Lung (tissue), 12 donors: Measurements from ENCODE around the gene CNNM4. TPM values are rescaled to one million over a fixed set of nuclear protein-coding genes. Genes with fewer than 3 reads are reported as not detected.

Experiments
- ATAC-seq: fragments of 200-7000 bp; cut with Tn5 transposase; one replicate; pipeline ENCODE4 v1.9.1; 2020; ENCODE audit warnings: moderate number of reproducible peaks; ENCODE audit not compliant: insufficient read depth, low FRiP score
- DNase-seq, 3 donors: peaks; one replicate each; pipeline ENCODE4 v3.0.0-alpha.2; 2013 to 2017
- H3K27ac ChIP-seq, 2 donors: one replicate each; pipeline ENCODE4 v1.5.1; 2013; ENCODE audit warnings: mild to moderate bottlenecking in 2 of 2, moderate library complexity in 2 of 2, control low read depth in 1 of 2, inconsistent platforms in 1 of 2, low read depth in 1 of 2, low read length in 1 of 2
- H3K27me3 ChIP-seq, 3 donors: one replicate each; pipeline ENCODE4 v1.5.1; 2013; ENCODE audit warnings: low read length in 2 of 3; ENCODE audit not compliant: control insufficient read depth in 3 of 3, insufficient read depth in 3 of 3
- H3K36me3 ChIP-seq, 4 donors: one replicate each; pipeline ENCODE4 v1.5.1; 2013; ENCODE audit warnings: low read length in 4 of 4, mild to moderate bottlenecking in 1 of 4, moderate library complexity in 1 of 4; ENCODE audit not compliant: control insufficient read depth in 4 of 4, insufficient read depth in 4 of 4
- H3K4me1 ChIP-seq, 5 donors: one replicate each; pipeline ENCODE4 v1.5.1; 2013; ENCODE audit warnings: low read length in 5 of 5, mild to moderate bottlenecking in 2 of 5, moderate library complexity in 1 of 5; ENCODE audit not compliant: control insufficient read depth in 5 of 5, insufficient read depth in 5 of 5
- H3K4me3 ChIP-seq: one replicate; pipeline ENCODE4 v1.5.1; 2013; ENCODE audit warnings: mild to moderate bottlenecking, control low read depth, moderate library complexity
- H3K9ac ChIP-seq, 2 donors: one replicate each; pipeline ENCODE4 v1.5.1; 2013; ENCODE audit warnings: low read length in 2 of 2, control low read depth in 1 of 2; ENCODE audit not compliant: insufficient read depth in 1 of 2
- H3K9me3 ChIP-seq, 4 donors: one replicate each; pipeline ENCODE4 v1.5.1; 2013; ENCODE audit warnings: low read length in 3 of 4, mild to moderate bottlenecking in 1 of 4, moderate library complexity in 1 of 4; ENCODE audit not compliant: control insufficient read depth in 4 of 4, insufficient read depth in 3 of 4
- WGBS, 2 donors: extraction: QIAGEN DNeasy Blood & Tissue Kit; methylation state at CpG; one replicate each; pipeline ENCODE4 v1.1.7; 2013; 5-methylcytosine and 5-hydroxymethylcytosine counted together
- polyA plus RNA-seq, 2 donors: library from polyadenylated mRNA; stranded (reverse); fragments of 200-250 nt; gene quantifications; one replicate each; pipeline ENCODE4 v1.2.1, GENCODE V29; 2013
- total RNA-seq, 2 donors: library from RNA; depleted of rRNA in 1 of 2; stranded (reverse); fragments of >200 nt in 1 of 2; gene quantifications; one replicate each; pipeline ENCODE4 v1.2.1, GENCODE V29; 2014 to 2021
- TF ChIP-seq, protein P1 (sequence below): IDR thresholded peaks from 2 replicates; pipeline ENCODE4 v1.5.1; 2012; ENCODE audit warnings: mild to moderate bottlenecking; ENCODE audit errors: control extremely low read depth, extremely low read depth
- donor health status: control.
- donor health status: control.
- donor health status: Bipolar disorder and iron deficiency.
- donor health status: healthy.
- donor health status: DM: yes; HTN: yes; CAD: no.

CNNM4 gene
- total and polyA plus RNA-seq, 4 donors: 4.0 to 19.8 (median 12.3) TPM

DNA sequence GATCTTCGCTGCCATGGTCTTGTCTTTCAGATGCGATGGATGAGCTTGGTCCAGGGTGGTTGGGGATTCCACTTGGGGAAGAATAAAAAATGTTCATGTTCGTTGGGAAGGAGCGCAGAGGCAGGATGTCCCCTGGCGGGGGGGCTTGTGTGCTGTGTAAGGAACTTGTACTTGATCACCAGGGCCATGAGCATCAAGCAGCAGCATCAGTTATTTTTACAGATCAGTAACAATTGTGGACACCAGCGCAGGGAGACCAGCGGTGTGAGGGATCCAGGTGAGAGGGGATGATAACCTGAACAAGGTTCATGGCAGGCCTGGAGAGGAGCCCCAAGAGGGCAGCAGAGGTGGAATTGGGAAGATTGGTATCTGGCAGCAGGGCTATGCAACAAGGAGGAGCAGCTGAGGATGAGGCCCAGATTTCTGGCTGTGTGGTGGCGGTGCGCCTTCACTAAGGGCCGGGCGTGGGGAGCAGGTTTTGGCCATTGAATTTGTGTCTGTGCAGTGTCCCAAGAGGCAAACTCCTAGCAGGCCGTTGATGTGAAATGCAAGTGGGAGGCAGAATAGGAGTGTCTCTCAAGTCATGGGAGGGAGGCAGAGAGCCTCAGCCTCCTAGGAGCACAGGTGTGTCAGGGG lies 59.3 kb downstream of the CNNM4 start:
- no peak for DNase-seq
- H3K27me3 ChIP-seq: no peaks in the 10 kb centered on the region
- H3K4me3 ChIP-seq: no peak overlapping the region
- peaks cover 8 to 44% (median 26%) of the 10 kb centered on the region in 5 donors for H3K4me1 ChIP-seq
- H3K36me3 ChIP-seq: peaks cover 0 to 17% (median 11%) of the 10 kb centered on the region in 4 donors
- TF ChIP-seq, protein P1, sequence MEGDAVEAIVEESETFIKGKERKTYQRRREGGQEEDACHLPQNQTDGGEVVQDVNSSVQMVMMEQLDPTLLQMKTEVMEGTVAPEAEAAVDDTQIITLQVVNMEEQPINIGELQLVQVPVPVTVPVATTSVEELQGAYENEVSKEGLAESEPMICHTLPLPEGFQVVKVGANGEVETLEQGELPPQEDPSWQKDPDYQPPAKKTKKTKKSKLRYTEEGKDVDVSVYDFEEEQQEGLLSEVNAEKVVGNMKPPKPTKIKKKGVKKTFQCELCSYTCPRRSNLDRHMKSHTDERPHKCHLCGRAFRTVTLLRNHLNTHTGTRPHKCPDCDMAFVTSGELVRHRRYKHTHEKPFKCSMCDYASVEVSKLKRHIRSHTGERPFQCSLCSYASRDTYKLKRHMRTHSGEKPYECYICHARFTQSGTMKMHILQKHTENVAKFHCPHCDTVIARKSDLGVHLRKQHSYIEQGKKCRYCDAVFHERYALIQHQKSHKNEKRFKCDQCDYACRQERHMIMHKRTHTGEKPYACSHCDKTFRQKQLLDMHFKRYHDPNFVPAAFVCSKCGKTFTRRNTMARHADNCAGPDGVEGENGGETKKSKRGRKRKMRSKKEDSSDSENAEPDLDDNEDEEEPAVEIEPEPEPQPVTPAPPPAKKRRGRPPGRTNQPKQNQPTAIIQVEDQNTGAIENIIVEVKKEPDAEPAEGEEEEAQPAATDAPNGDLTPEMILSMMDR: no peak
- WGBS, 2 donors: 89 to 93% methylated on average over 12 of the region's 12 CpGs
- H3K9me3 ChIP-seq: no peaks in the 10 kb centered on the region
- no peak overlapping the region for H3K27ac ChIP-seq
- ATAC-seq: no peak
- no peak overlapping the region for H3K9ac ChIP-seq

DNA sequence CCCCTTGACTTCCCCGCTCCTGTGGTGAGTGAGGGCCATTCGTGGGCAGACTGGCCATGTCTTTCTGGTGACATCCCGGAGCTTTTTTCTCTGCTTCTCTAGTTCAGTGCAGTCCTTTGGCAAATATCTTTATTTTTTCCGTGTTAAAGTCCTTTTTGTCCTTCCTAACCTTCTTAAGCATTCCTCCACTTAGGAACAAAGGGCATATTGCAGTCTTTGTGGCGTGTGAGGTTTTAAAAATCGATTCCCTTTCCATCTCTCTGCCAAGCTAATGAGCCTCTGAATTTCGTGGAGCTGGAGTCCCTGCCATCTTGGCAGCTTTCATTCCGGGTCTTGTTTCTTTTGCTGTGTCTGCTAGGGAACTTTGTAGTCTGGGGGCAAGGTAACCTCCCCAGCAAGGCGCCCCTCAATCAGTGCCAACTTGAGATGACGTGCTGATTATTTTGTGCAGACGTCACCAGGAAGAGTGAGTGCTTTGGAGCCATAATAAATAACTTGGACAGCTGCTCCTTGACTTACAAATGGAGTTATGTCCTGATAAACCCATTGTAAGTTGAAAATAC lies 60.5 kb downstream of the CNNM4 start:
- H3K9me3 ChIP-seq: no peaks in the 10 kb centered on the region
- ATAC-seq (no peak), DNase-seq (no peak)
- TF ChIP-seq, protein P1: no peak
- 81 to 85% methylated on average over 11 of the region's 11 CpGs for WGBS, 2 donors
- H3K27me3 ChIP-seq: no peaks in the 10 kb centered on the region
- H3K36me3 ChIP-seq: peaks cover 0 to 23% (median 13%) of the 10 kb centered on the region in 4 donors
- no peak overlapping the region for H3K27ac ChIP-seq
- no peak overlapping the region for H3K4me3 ChIP-seq
- peaks cover 8 to 39% (median 26%) of the 10 kb centered on the region in 5 donors for H3K4me1 ChIP-seq
- H3K9ac ChIP-seq: no peak overlapping the region

DNA sequence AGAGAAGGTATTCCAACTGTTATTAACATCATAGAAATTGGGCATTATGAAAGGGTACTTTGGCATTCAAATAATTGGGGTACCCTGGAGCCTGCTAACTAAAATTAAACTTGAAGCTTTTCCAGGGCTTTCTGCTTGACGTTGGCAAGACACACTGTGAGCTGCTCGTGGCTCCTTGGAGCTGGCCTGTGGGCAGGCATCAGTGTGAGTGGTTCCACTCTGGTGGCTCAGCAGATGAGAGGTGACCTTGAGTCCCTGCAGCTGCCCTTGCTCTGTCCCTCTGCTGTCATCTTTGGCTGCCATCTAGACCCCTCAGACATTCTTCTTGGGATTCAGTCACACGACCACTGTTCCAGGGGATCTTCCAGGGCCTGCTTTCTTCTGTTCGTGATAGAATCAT lies 62.1 kb downstream of the CNNM4 start:
- ATAC-seq (no peak), DNase-seq (no peak)
- 75 to 87% methylated on average over 4 of the region's 4 CpGs for WGBS, 2 donors
- H3K27me3 ChIP-seq: no peaks in the 10 kb centered on the region
- no peak overlapping the region for H3K9ac ChIP-seq
- H3K4me1 ChIP-seq: peaks cover 3 to 29% (median 19%) of the 10 kb centered on the region in 5 donors
- H3K9me3 ChIP-seq: no peaks in the 10 kb centered on the region
- H3K36me3 ChIP-seq: peaks cover 0 to 34% (median 22%) of the 10 kb centered on the region in 4 donors
- H3K27ac ChIP-seq: no peak overlapping the region
- TF ChIP-seq, protein P1: no peak
- H3K4me3 ChIP-seq: no peak overlapping the region
